Mononuclear cell (primary cell): ENCODE measurements around the gene MCHR1. TPM values are rescaled to one million over a fixed set of nuclear protein-coding genes. Genes with fewer than 3 reads are reported as not detected.

ENCODE experiments used
- H3K27me3 ChIP-seq: 2 replicates; pipeline ENCODE4 v1.6.0; 2011; ENCODE audit warnings: low read length, control low read depth; ENCODE audit not compliant: insufficient read depth
- H3K4me1 ChIP-seq: 2 replicates; pipeline ENCODE4 v1.5.1; 2011; ENCODE audit warnings: mild to moderate bottlenecking, low read length, control low read depth; ENCODE audit not compliant: insufficient read depth
- H3K4me3 ChIP-seq: 2 replicates; pipeline ENCODE4 v1.5.1; 2011; ENCODE audit warnings: mild to moderate bottlenecking, low read length, moderate library complexity
- H3K9me3 ChIP-seq: 2 replicates; pipeline ENCODE4 v1.5.1; 2011; ENCODE audit warnings: low read depth, mild to moderate bottlenecking, control low read depth, low read length
- total RNA-seq: library from RNA; depleted of rRNA; stranded (reverse); fragments of >200 nt; gene quantifications from one replicate; pipeline ENCODE4 v1.2.3, GENCODE V29; 2012

The MCHR1 gene
- not detected for total RNA-seq

DNA sequence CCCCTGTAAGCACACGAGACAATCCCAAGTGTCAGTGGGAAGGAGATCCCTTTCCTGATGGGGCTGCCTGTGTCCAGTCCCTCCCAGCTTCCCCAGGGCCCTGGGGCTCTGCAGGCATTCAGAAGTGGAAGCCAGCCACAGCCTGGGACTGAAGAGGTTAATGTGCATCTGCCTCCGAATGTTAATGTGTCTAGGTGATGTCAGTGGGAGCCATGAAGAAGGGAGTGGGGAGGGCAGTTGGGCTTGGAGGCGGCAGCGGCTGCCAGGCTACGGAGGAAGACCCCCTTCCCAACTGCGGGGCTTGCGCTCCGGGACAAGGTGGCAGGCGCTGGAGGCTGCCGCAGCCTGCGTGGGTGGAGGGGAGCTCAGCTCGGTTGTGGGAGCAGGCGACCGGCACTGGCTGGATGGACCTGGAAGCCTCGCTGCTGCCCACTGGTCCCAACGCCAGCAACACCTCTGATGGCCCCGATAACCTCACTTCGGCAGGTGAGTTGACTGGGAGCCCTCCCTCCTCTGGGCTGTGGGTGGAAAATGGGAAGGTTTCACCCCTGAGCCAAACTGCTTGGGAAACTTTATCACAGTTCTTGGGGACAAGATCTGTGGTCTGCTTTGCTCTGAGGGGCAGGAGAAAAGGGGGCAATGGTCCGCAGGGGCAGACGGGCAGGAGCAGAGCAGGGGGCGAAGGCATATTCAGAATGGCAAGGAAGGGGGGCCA is at the start of gene MCHR1:
MCHR1 (plus strand) TSS at position 236 of the 715 bp plus-strand sequence; CDS start at position 405, 169 bp downstream.
- H3K4me3 ChIP-seq = no peak within 1 kb of the TSS
- H3K4me1 ChIP-seq = no peaks in the 10 kb centered on the region
- H3K9me3 ChIP-seq = no peaks in the 10 kb centered on the region
- peaks cover 16% of the 10 kb centered on the region for H3K27me3 ChIP-seq

- Histone ChIP-seq H3K4me1 (peaks cover 47% of the 10 kb centered on the region), H3K9me3 (no peaks in the 10 kb centered on the region)
Observed at GRCh38 chr22:40631925-40632324, 47.4 kb upstream of the MCHR1 start.

DNA sequence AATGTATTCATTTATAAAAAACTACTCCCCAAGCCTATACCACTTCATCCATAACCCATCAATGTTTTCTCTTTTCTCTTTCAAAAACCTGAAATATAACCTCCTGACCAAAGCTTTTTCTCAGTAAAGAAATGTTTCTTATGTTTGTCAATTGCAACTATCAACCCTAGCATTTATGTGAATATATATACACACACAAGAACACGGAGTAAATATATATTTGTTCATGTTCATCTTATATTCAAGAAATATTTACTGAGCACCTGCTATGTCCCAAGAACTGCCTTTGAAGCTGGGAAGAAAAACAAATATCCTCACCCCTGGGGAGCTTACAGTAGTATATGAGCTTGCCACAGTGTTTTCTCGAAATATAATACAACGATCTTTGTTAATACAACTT is 46.2 kb upstream of the MCHR1 start:
- Histone ChIP-seq H3K4me3 (no peak overlapping the region), H3K9me3 (no peaks in the 10 kb centered on the region), H3K27me3 (no peaks in the 10 kb centered on the region), H3K4me1 (peaks cover 52% of the 10 kb centered on the region)

More at GRCh38 chr22:40631925-40632324, 47.4 kb upstream of the MCHR1 start:
- Histone ChIP-seq H3K4me3 (no peak overlapping the region), H3K27me3 (no peaks in the 10 kb centered on the region)

GRCh38 chr22:40634119-40634903 is 45.0 kb upstream of the MCHR1 start:
- H3K9me3 ChIP-seq = no peaks in the 10 kb centered on the region
- H3K4me1 ChIP-seq = peaks cover 49% of the 10 kb centered on the region
- no peaks in the 10 kb centered on the region for H3K27me3 ChIP-seq
- H3K4me3 ChIP-seq = no peak overlapping the region

- peak overlapping the region; percentile 98 for H3K4me3 ChIP-seq
- peaks cover 41% of the 10 kb centered on the region for H3K4me1 ChIP-seq
- H3K9me3 ChIP-seq = no peaks in the 10 kb centered on the region
- H3K27me3 ChIP-seq = no peaks in the 10 kb centered on the region
Observed at GRCh38 chr22:40635043-40635939, 44.0 kb upstream of the MCHR1 start.

DNA sequence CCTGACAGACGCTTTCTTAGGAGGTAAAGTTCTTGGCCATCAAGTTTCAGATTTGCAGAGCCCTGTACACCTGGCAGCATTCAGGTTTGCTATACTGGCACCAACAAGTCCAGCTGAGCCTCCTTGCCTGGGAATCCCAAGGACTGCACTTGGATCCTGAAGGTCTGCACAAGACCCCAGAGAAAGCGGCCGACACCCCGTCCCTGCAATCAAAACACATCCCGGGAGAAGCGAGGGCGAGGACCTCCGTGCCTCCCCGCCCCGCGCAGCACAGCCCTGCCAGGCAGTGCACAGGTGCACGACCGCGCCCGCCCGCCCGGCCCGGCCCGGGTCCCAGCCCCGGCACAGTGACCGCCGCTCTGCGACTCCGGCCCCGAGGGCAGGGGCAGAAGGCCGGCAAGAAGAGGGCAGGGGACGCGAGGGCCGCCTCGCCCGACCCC is 43.3 kb upstream of the MCHR1 start:
- Histone ChIP-seq H3K4me1 (peaks cover 41% of the 10 kb centered on the region), H3K27me3 (no peaks in the 10 kb centered on the region), H3K4me3 (peak overlapping the region; percentile 98), H3K9me3 (no peaks in the 10 kb centered on the region)

GRCh38 chr22:40636380-40637182 is 42.7 kb upstream of the MCHR1 start, which contains the start of gene MRTFA:
Gene MRTFA (minus strand): TSS chr22:40636719.
- Histone ChIP-seq H3K4me3 (peak within 1 kb of the TSS; percentile 98), H3K4me1 (peaks cover 41% of the 10 kb centered on the region), H3K9me3 (no peaks in the 10 kb centered on the region), H3K27me3 (no peaks in the 10 kb centered on the region)

DNA sequence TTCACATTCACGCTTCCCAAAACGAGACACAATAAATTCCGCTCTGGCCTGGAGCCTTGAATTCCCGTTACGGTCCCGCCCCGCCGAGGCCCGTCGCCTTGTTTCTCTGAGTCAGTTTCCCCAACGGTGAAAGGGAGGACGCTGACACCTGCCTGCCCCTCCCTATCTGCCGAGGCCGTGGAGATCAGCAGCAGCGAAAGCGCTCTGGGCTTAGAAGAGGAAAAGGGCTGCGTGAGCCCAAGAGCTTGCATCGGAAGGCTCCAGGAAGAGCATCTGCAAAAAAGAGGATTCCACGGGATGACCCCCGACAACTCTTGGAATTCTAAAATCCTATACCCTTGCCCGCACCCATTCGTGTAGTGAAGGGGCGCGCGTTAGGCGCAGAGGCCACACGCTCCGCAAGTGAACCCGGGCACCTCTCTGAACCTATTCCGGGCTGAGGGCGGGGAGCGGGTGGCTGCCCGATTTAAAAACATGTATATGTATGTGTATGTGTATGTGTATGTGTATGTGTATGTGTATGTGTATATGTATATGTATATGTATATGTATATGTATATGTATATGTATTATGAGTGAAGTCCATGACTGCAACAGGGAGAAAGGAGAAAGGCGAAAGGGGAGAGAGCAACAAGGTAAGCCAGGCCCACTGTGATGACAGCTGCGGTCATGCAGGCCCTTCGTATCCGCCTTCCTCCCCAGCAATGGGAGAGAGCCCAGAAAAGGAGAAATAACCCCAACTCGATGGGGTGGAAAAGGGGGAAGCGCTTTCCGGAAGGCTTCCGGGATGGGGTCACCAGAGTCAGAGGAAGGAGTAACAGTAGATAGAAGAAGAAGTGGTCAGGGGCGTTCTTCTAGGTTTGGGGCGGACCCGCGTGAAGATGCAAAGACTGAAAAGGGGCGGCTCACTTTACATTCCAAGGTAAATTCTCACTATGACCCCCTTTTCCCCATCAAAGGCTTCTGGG is 41.8 kb upstream of the MCHR1 start:
- H3K4me1 ChIP-seq = peaks cover 37% of the 10 kb centered on the region
- no peaks in the 10 kb centered on the region for H3K9me3 ChIP-seq
- H3K4me3 ChIP-seq = peak overlapping the region; percentile 98
- H3K27me3 ChIP-seq = no peaks in the 10 kb centered on the region

DNA sequence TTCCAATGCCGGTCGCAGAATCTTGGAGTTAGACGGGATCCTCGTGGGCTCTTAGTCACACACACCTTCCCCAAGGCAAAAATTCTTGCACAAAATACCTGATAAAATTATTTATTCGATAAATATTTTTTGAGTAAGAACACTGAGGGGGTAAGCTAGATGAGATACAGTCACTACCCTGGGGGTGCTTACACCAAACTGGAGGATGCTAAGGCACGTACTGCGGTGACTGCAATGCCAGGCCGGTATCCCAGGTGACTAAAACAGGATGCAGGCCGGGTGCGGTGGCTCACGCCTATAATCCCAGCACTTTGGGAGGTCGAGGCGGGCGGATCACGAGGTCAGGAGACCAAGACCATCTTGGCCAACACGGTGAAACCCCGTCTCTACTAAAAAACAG is 41.0 kb upstream of the MCHR1 start:
- H3K9me3 ChIP-seq = no peaks in the 10 kb centered on the region
- H3K4me3 ChIP-seq = no peak overlapping the region
- H3K4me1 ChIP-seq = peaks cover 36% of the 10 kb centered on the region
- H3K27me3 ChIP-seq = no peaks in the 10 kb centered on the region

DNA sequence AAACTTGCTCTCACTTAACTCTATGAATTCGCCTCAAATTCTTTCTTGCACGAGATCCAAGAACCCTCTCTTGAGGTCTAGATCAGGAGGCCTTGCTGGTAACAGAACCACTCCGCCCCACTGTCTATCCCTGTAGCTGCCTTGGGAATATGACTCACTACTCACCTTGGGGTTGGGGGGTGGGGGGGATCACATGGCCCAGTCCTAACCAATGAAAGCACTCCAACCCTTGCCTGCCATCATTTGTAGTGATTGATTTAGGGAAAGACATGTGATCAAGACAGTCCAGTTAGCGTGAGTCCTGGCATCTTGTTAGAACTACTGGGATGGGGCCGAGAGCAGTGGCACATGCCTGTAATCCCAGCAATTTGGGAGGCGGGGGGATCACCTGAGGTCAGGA is 38.0 kb upstream of the MCHR1 start:
- Histone ChIP-seq H3K4me3 (no peak overlapping the region), H3K27me3 (no peaks in the 10 kb centered on the region), H3K9me3 (no peaks in the 10 kb centered on the region)

GRCh38 chr22:40642316-40642715 is 37.0 kb upstream of the MCHR1 start:
- peaks cover 23% of the 10 kb centered on the region for H3K4me1 ChIP-seq

More for the DNA sequence above, 38.0 kb upstream of the MCHR1 start:
- H3K4me1 ChIP-seq = peaks cover 20% of the 10 kb centered on the region

GRCh38 chr22:40645579-40646197 is 33.6 kb upstream of the MCHR1 start:
- Histone ChIP-seq H3K4me3 (no peak overlapping the region), H3K27me3 (no peaks in the 10 kb centered on the region), H3K9me3 (no peaks in the 10 kb centered on the region), H3K4me1 (peaks cover 10% of the 10 kb centered on the region)

More at GRCh38 chr22:40642316-40642715, 37.0 kb upstream of the MCHR1 start:
- no peaks in the 10 kb centered on the region for H3K27me3 ChIP-seq
- no peaks in the 10 kb centered on the region for H3K9me3 ChIP-seq
- no peak overlapping the region for H3K4me3 ChIP-seq

- no peak overlapping the region for H3K4me3 ChIP-seq
- H3K27me3 ChIP-seq = no peaks in the 10 kb centered on the region
- peaks cover 18% of the 10 kb centered on the region for H3K4me1 ChIP-seq
- no peaks in the 10 kb centered on the region for H3K9me3 ChIP-seq
Observed at GRCh38 chr22:40648386-40648785, 30.9 kb upstream of the MCHR1 start.
